Activated naive CD4-positive, alpha-beta T cell treated with anti-CD3 and anti-CD28 coated beads, Interleukin-2, amount 10 ng/mL, durations not matched to agents 7 days and 5 days (primary cell): ENCODE data around the gene SLC6A2.

Experiments used
- CTCF ChIA-PET: fragments of 350-600 bp; sonication (Branson Sonifier 250); formaldehyde crosslinking; loops from one replicate; lab custom pipeline; 2021; ENCODE audit warnings: antibody characterized with exemption; lab: Charles Lee
- DNase-seq: peaks from one replicate; pipeline ENCODE4 v3.0.0-alpha.2; 2020
- H3K27ac Mint-ChIP-seq: one replicate; pipeline ENCODE4 v1.8.0; 2021; ENCODE audit warnings: mild to moderate bottlenecking, moderate library complexity, mixed read lengths
- H3K27me3 Mint-ChIP-seq: one replicate; pipeline ENCODE4 v1.8.0; 2021; ENCODE audit warnings: mild to moderate bottlenecking, mixed read lengths
- H3K36me3 Mint-ChIP-seq: one replicate; pipeline ENCODE4 v1.8.0; 2021; ENCODE audit warnings: mixed read lengths
- H3K4me1 Mint-ChIP-seq: one replicate; pipeline ENCODE4 v1.8.0; 2021; ENCODE audit warnings: mixed read lengths
- H3K4me3 Mint-ChIP-seq: one replicate; pipeline ENCODE4 v1.8.0; 2021; ENCODE audit warnings: mild to moderate bottlenecking, moderate library complexity, mixed read lengths
- H3K9me3 Mint-ChIP-seq: one replicate; pipeline ENCODE4 v1.8.0; 2021; ENCODE audit warnings: mixed read lengths

The SLC6A2 gene

GRCh38 chr16:55658898-55659420, 3.2 kb downstream of the SLC6A2 start:
- Mint-ChIP-seq H3K4me1 (no peaks in the 10 kb centered on the region), H3K27ac (no peak overlapping the region), H3K36me3 (no peaks in the 10 kb centered on the region), H3K9me3 (no peaks in the 10 kb centered on the region), H3K4me3 (no peak overlapping the region), H3K27me3 (peaks cover 24% of the 10 kb centered on the region)
- CTCF ChIA-PET = no interaction called here
- DNase-seq = no peak

GRCh38 chr16:55660026-55660425, 4.2 kb downstream of the SLC6A2 start:
- no peaks in the 10 kb centered on the region for H3K36me3 Mint-ChIP-seq
- no peak overlapping the region for H3K27ac Mint-ChIP-seq
- no peaks in the 10 kb centered on the region for H3K9me3 Mint-ChIP-seq
- H3K27me3 Mint-ChIP-seq = peaks cover 24% of the 10 kb centered on the region
- CTCF ChIA-PET = no interaction called here
- H3K4me3 Mint-ChIP-seq = no peak overlapping the region
- H3K4me1 Mint-ChIP-seq = no peaks in the 10 kb centered on the region
- DNase-seq = no peak

- H3K9me3 Mint-ChIP-seq = no peaks in the 10 kb centered on the region
- peaks cover 24% of the 10 kb centered on the region for H3K27me3 Mint-ChIP-seq
- DNase-seq = no peak
- CTCF ChIA-PET = no interaction called here
- H3K36me3 Mint-ChIP-seq = no peaks in the 10 kb centered on the region
- H3K4me3 Mint-ChIP-seq = no peak overlapping the region
- no peaks in the 10 kb centered on the region for H3K4me1 Mint-ChIP-seq
- no peak overlapping the region for H3K27ac Mint-ChIP-seq
Observed at GRCh38 chr16:55660828-55661227, 5.0 kb downstream of the SLC6A2 start.

- no peak overlapping the region for H3K4me3 Mint-ChIP-seq
- H3K4me1 Mint-ChIP-seq = no peaks in the 10 kb centered on the region
- no peaks in the 10 kb centered on the region for H3K36me3 Mint-ChIP-seq
- H3K9me3 Mint-ChIP-seq = no peaks in the 10 kb centered on the region
- H3K27me3 Mint-ChIP-seq = peaks cover 12% of the 10 kb centered on the region
- CTCF ChIA-PET = interaction anchor here (1.3 kb wide), 1 partner anchor 197 kb away, joined by 3 read pairs; no protein-coding TSS in a partner anchor
- no peak for DNase-seq
- no peak overlapping the region for H3K27ac Mint-ChIP-seq
Observed at GRCh38 chr16:55661941-55662643, 6.3 kb downstream of the SLC6A2 start.

- DNase-seq = no peak
- Mint-ChIP-seq H3K9me3 (no peaks in the 10 kb centered on the region), H3K36me3 (no peaks in the 10 kb centered on the region), H3K4me1 (no peaks in the 10 kb centered on the region), H3K27me3 (peaks cover 6% of the 10 kb centered on the region), H3K4me3 (no peak overlapping the region), H3K27ac (no peak overlapping the region)
- CTCF ChIA-PET = interaction anchor here (1.3 kb wide), 1 partner anchor 198 kb away, joined by 3 read pairs; no protein-coding TSS in a partner anchor
Observed at GRCh38 chr16:55662644-55663031, 6.8 kb downstream of the SLC6A2 start.

- Mint-ChIP-seq H3K36me3 (no peaks in the 10 kb centered on the region), H3K9me3 (no peaks in the 10 kb centered on the region), H3K4me1 (no peaks in the 10 kb centered on the region), H3K4me3 (no peak overlapping the region), H3K27me3 (peaks cover under 1% of the 10 kb centered on the region), H3K27ac (no peak overlapping the region)
- DNase-seq = no peak
- CTCF ChIA-PET = no interaction called here
Observed at GRCh38 chr16:55663225-55663624, 7.4 kb downstream of the SLC6A2 start.

- DNase-seq = no peak
- Mint-ChIP-seq H3K27ac (no peak overlapping the region), H3K9me3 (no peaks in the 10 kb centered on the region)
Observed at GRCh38 chr16:55663765-55664677, 8.2 kb downstream of the SLC6A2 start.

GRCh38 chr16:55664786-55665407, 9.1 kb downstream of the SLC6A2 start:
- Mint-ChIP-seq H3K36me3 (no peaks in the 10 kb centered on the region), H3K27ac (no peak overlapping the region), H3K4me1 (no peaks in the 10 kb centered on the region), H3K9me3 (no peaks in the 10 kb centered on the region), H3K27me3 (no peaks in the 10 kb centered on the region), H3K4me3 (no peak overlapping the region)
- CTCF ChIA-PET = interaction anchor here (1.0 kb wide), 1 partner anchor 30 kb away, joined by 3 read pairs; no protein-coding TSS in a partner anchor
- no peak for DNase-seq

More at GRCh38 chr16:55663765-55664677, 8.2 kb downstream of the SLC6A2 start:
- Mint-ChIP-seq H3K4me1 (no peaks in the 10 kb centered on the region), H3K36me3 (no peaks in the 10 kb centered on the region), H3K4me3 (no peak overlapping the region), H3K27me3 (no peaks in the 10 kb centered on the region)
- CTCF ChIA-PET = interaction anchor here (1.0 kb wide), 1 partner anchor 31 kb away, joined by 3 read pairs; no protein-coding TSS in a partner anchor

GRCh38 chr16:55665511-55665910, 9.7 kb downstream of the SLC6A2 start:
- CTCF ChIA-PET = interaction anchor here (1.0 kb wide), 1 partner anchor 30 kb away, joined by 3 read pairs; no protein-coding TSS in a partner anchor
- no peaks in the 10 kb centered on the region for H3K9me3 Mint-ChIP-seq
- no peak overlapping the region for H3K4me3 Mint-ChIP-seq
- no peaks in the 10 kb centered on the region for H3K4me1 Mint-ChIP-seq
- no peaks in the 10 kb centered on the region for H3K27me3 Mint-ChIP-seq
- DNase-seq = no peak
- H3K27ac Mint-ChIP-seq = no peak overlapping the region
- no peaks in the 10 kb centered on the region for H3K36me3 Mint-ChIP-seq

GRCh38 chr16:55666012-55666411, 10.2 kb downstream of the SLC6A2 start:
- CTCF ChIA-PET = no interaction called here
- DNase-seq = no peak
- no peak overlapping the region for H3K27ac Mint-ChIP-seq
- H3K4me3 Mint-ChIP-seq = no peak overlapping the region
- no peaks in the 10 kb centered on the region for H3K4me1 Mint-ChIP-seq
- no peaks in the 10 kb centered on the region for H3K36me3 Mint-ChIP-seq
- H3K27me3 Mint-ChIP-seq = no peaks in the 10 kb centered on the region
- no peaks in the 10 kb centered on the region for H3K9me3 Mint-ChIP-seq

- Mint-ChIP-seq H3K4me1 (no peaks in the 10 kb centered on the region), H3K4me3 (no peak overlapping the region), H3K27me3 (no peaks in the 10 kb centered on the region), H3K9me3 (no peaks in the 10 kb centered on the region), H3K36me3 (no peaks in the 10 kb centered on the region), H3K27ac (no peak overlapping the region)
- CTCF ChIA-PET = interaction anchor here (1.2 kb wide), 1 partner anchor 203 kb away, joined by 3 read pairs; no protein-coding TSS in a partner anchor
- no peak for DNase-seq
Observed at GRCh38 chr16:55667753-55668152, 12.0 kb downstream of the SLC6A2 start.

- CTCF ChIA-PET = interaction anchor here (1.2 kb wide), 1 partner anchor 204 kb away, joined by 3 read pairs; no protein-coding TSS in a partner anchor
- Mint-ChIP-seq H3K27me3 (no peaks in the 10 kb centered on the region), H3K4me3 (no peak overlapping the region), H3K36me3 (no peaks in the 10 kb centered on the region), H3K4me1 (no peaks in the 10 kb centered on the region), H3K27ac (no peak overlapping the region), H3K9me3 (no peaks in the 10 kb centered on the region)
- DNase-seq = no peak
Observed at GRCh38 chr16:55668340-55669281, 12.8 kb downstream of the SLC6A2 start.
